CD4-positive, alpha-beta memory T cell (primary cell): ENCODE data around the gene TCERG1L. TPM values are rescaled to one million over a fixed set of nuclear protein-coding genes. Genes with fewer than 3 reads are reported as not detected.

ENCODE experiments used
- CTCF ChIA-PET: fragments of 350-600 bp; sonication (Branson Sonifier 250); formaldehyde crosslinking; loops from one replicate; lab custom pipeline; 2021; ENCODE audit warnings: inconsistent platforms; ENCODE audit not compliant: partially characterized antibody; lab: Charles Lee
- POLR2A ChIA-PET: fragments of 350-600 bp; sonication (Branson Sonifier 250); formaldehyde crosslinking; loops from one replicate; lab custom pipeline; 2021; ENCODE audit not compliant: partially characterized antibody; lab: Charles Lee
- DNase-seq, 5 donors: peaks; one replicate each; pipeline versions ENCODE4 v3.0.0 to v3.0.0-alpha.2; 2020 to 2022; ENCODE audit warnings: mixed read lengths in 1 of 5
- H3K27ac ChIP-seq: one replicate; pipeline ENCODE4 v1.7.0; 2013; ENCODE audit warnings: low read depth, low read length
- H3K27me3 ChIP-seq: 2 replicates; pipeline ENCODE4 v1.7.0; 2013; ENCODE audit warnings: mild to moderate bottlenecking, low read length, moderate library complexity; ENCODE audit not compliant: insufficient read depth
- H3K36me3 ChIP-seq: 2 replicates; pipeline ENCODE4 v1.7.0; 2013; ENCODE audit warnings: mild to moderate bottlenecking, low read length, moderate library complexity; ENCODE audit not compliant: insufficient read depth
- H3K4me1 ChIP-seq: 2 replicates; pipeline ENCODE4 v1.7.0; 2013; ENCODE audit warnings: mild to moderate bottlenecking, low read length, moderate library complexity; ENCODE audit not compliant: insufficient read depth
- H3K4me3 ChIP-seq, 2 donors: one replicate each; pipeline ENCODE4 v1.7.0; 2013; ENCODE audit warnings: low read length in 2 of 2, mild to moderate bottlenecking in 1 of 2
- H3K9me3 ChIP-seq, 2 donors: one replicate each; pipeline ENCODE4 v1.7.0; 2013; ENCODE audit warnings: low read length in 2 of 2, control low read depth in 1 of 2; ENCODE audit not compliant: control insufficient read depth in 1 of 2
- H3K27ac Mint-ChIP-seq, 7 donors: one replicate each; pipeline ENCODE4 v1.8.0; 2020 to 2021; ENCODE audit warnings: mixed read lengths in 7 of 7, mild to moderate bottlenecking in 6 of 7, inconsistent platforms in 3 of 7, moderate library complexity in 3 of 7
- H3K27me3 Mint-ChIP-seq, 2 donors: one replicate each; pipeline ENCODE4 v1.8.0; 2020 to 2021; ENCODE audit warnings: mixed read lengths in 2 of 2
- H3K36me3 Mint-ChIP-seq, 2 donors: one replicate each; pipeline ENCODE4 v1.8.0; 2020 to 2021; ENCODE audit warnings: mixed read lengths in 2 of 2, inconsistent platforms in 1 of 2, mild to moderate bottlenecking in 1 of 2
- H3K4me1 Mint-ChIP-seq, 4 donors: one replicate each; pipeline ENCODE4 v1.8.0; 2020 to 2021; ENCODE audit warnings: mixed read lengths in 4 of 4, mild to moderate bottlenecking in 1 of 4
- H3K4me3 Mint-ChIP-seq, 8 donors: one replicate each; pipeline ENCODE4 v1.8.0; 2020 to 2021; ENCODE audit warnings: mixed read lengths in 8 of 8, mild to moderate bottlenecking in 7 of 8, moderate library complexity in 6 of 8, inconsistent platforms in 3 of 8
- H3K9me3 Mint-ChIP-seq, 8 donors: one replicate each; pipeline ENCODE4 v1.8.0; 2020 to 2021; ENCODE audit warnings: mixed read lengths in 8 of 8, mild to moderate bottlenecking in 5 of 8, inconsistent platforms in 3 of 8, moderate library complexity in 1 of 8
- intact Hi-C: fragments of 100-400 bp; cut with micrococcal nuclease; formaldehyde crosslinking; loops from one replicate; pipeline ENCODE4 v1.15.1; 2023
- polyA plus RNA-seq, 2 donors: library from polyadenylated mRNA; unstranded; fragments of 300-500 nt; fragmentation: Illumina TruSeq; gene quantifications; one replicate each; pipeline ENCODE4 v1.2.3, GENCODE V29; 2021
- total RNA-seq, 2 experiments: library from RNA; stranded (reverse); gene quantifications; one replicate each; pipeline ENCODE4 v1.2.3, GENCODE V29; 2021

The TCERG1L gene
- total and polyA plus RNA-seq, 4 experiments from 2014 or later = not detected

DNA sequence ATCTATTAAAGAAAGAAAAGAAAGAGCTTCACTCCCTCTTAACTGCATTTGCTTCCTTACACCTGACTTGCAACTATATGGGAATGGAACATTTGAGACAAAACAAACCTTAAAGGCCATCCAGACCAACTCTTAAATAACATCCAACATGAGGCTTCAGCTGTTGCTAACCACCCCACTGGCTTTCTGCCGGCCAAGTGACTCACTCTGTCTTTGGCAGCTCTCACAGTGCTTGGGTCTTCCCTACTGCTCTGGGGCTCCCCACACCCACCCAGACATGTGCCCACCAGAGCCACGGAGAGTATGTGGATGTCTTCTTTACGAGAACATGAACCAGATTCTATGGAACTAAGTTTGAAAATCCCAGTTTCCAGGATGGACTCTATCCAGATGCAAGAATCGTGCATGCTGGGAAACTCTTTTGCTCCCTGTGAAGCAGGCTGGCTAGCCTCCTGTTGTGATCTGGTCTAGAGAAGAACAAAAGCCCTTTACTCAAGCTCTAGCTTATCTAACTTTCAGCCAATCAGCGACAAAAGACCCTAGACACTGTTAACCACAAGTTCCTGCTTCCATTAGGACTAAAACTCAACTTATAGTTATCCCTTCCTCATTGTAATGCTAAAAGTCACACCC, 245.7 kb downstream of the TCERG1L start:
- no peaks in the 10 kb centered on the region for H3K27me3 ChIP-seq
- H3K9me3 ChIP-seq = no peaks in the 10 kb centered on the region
- ChIA-PET CTCF (no interaction called here), POLR2A (no interaction called here)
- no peaks in the 10 kb centered on the region for H3K9me3 Mint-ChIP-seq
- H3K36me3 ChIP-seq = no peaks in the 10 kb centered on the region
- H3K27ac ChIP-seq = no peak overlapping the region
- no peaks in the 10 kb centered on the region for H3K4me1 Mint-ChIP-seq
- no peak overlapping the region for H3K27ac Mint-ChIP-seq
- no peak overlapping the region for H3K4me3 Mint-ChIP-seq
- peaks cover 0 to 2% of the 10 kb centered on the region in 2 donors for H3K27me3 Mint-ChIP-seq
- intact Hi-C loops = no loop called here
- H3K36me3 Mint-ChIP-seq = no peaks in the 10 kb centered on the region
- no peak overlapping the region for H3K4me3 ChIP-seq
- DNase-seq = no peak
- no peaks in the 10 kb centered on the region for H3K4me1 ChIP-seq

GRCh38 chr10:131063311-131063710, 248.2 kb downstream of the TCERG1L start:
- Histone ChIP-seq H3K27ac (no peak overlapping the region), H3K4me1 (no peaks in the 10 kb centered on the region), H3K36me3 (no peaks in the 10 kb centered on the region), H3K4me3 (no peak overlapping the region), H3K9me3 (no peaks in the 10 kb centered on the region), H3K27me3 (no peaks in the 10 kb centered on the region)
- no peak for DNase-seq
- Mint-ChIP-seq H3K27ac (no peak overlapping the region), H3K9me3 (peaks cover 0 to 11% (median 2%) of the 10 kb centered on the region in 8 donors), H3K4me1 (no peaks in the 10 kb centered on the region), H3K27me3 (peaks cover 0 to 2% of the 10 kb centered on the region in 2 donors), H3K4me3 (no peak overlapping the region), H3K36me3 (no peaks in the 10 kb centered on the region)
- CTCF ChIA-PET = no interaction called here
- POLR2A ChIA-PET = no interaction called here
- intact Hi-C loops = no loop called here

GRCh38 chr10:131062621-131063260, 248.8 kb downstream of the TCERG1L start:
- POLR2A ChIA-PET = no interaction called here
- intact Hi-C loops = no loop called here
- Mint-ChIP-seq H3K27ac (no peak overlapping the region), H3K36me3 (no peaks in the 10 kb centered on the region), H3K4me3 (no peak overlapping the region), H3K27me3 (peaks cover 0 to 2% of the 10 kb centered on the region in 2 donors), H3K9me3 (peaks cover 0 to 14% (median 2%) of the 10 kb centered on the region in 8 donors), H3K4me1 (no peaks in the 10 kb centered on the region)
- Histone ChIP-seq H3K9me3 (no peaks in the 10 kb centered on the region), H3K4me3 (no peak overlapping the region), H3K36me3 (no peaks in the 10 kb centered on the region), H3K27ac (no peak overlapping the region), H3K4me1 (no peaks in the 10 kb centered on the region), H3K27me3 (no peaks in the 10 kb centered on the region)
- DNase-seq = no peak
- CTCF ChIA-PET = no interaction called here

DNA sequence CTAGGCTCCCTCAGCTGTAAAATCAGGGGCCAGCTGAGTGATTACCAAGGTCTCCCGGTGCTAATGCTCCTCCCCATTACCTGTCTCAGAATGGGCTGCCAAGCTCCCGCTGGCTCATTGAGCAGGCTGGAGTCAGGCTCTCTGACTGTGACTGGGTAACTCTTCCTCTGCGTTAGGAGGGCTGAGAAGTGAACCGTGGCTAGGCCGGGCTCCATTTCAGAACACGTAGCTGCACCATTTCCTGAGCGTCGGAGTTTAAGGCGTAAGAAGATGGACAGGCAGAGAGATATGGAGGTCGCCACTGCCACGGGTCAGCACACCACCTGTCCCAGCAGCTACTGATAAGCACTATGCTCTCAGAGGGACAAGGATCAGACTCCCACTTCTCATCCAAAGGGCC, 250.3 kb downstream of the TCERG1L start:
- Mint-ChIP-seq H3K4me1 (no peaks in the 10 kb centered on the region), H3K27me3 (peaks cover 0 to 2% of the 10 kb centered on the region in 2 donors), H3K4me3 (no peak overlapping the region), H3K27ac (no peak overlapping the region), H3K9me3 (peaks cover 0 to 14% (median 2%) of the 10 kb centered on the region in 8 donors), H3K36me3 (no peaks in the 10 kb centered on the region)
- Histone ChIP-seq H3K4me3 (no peak overlapping the region), H3K9me3 (no peaks in the 10 kb centered on the region), H3K4me1 (no peaks in the 10 kb centered on the region), H3K27ac (no peak overlapping the region), H3K27me3 (no peaks in the 10 kb centered on the region), H3K36me3 (no peaks in the 10 kb centered on the region)
- no peak for DNase-seq
- ChIA-PET POLR2A (no interaction called here), CTCF (no interaction called here)
- intact Hi-C loops = no loop called here

GRCh38 chr10:131059881-131060280, 251.6 kb downstream of the TCERG1L start:
- H3K36me3 Mint-ChIP-seq = no peaks in the 10 kb centered on the region
- DNase-seq = no peak
- H3K27me3 Mint-ChIP-seq = peaks cover 0 to 2% of the 10 kb centered on the region in 2 donors
- H3K4me3 Mint-ChIP-seq = no peak overlapping the region
- no peak overlapping the region for H3K27ac ChIP-seq
- no peaks in the 10 kb centered on the region for H3K4me1 ChIP-seq
- no peaks in the 10 kb centered on the region for H3K4me1 Mint-ChIP-seq
- no peaks in the 10 kb centered on the region for H3K36me3 ChIP-seq
- CTCF ChIA-PET = no interaction called here
- no peak overlapping the region for H3K27ac Mint-ChIP-seq
- H3K9me3 Mint-ChIP-seq = peaks cover 0 to 14% (median 2%) of the 10 kb centered on the region in 8 donors
- intact Hi-C loops = no loop called here
- POLR2A ChIA-PET = no interaction called here
- H3K27me3 ChIP-seq = no peaks in the 10 kb centered on the region
- no peaks in the 10 kb centered on the region for H3K9me3 ChIP-seq
- H3K4me3 ChIP-seq = no peak overlapping the region

- intact Hi-C loops = no loop called here
- POLR2A ChIA-PET = no interaction called here
- Mint-ChIP-seq H3K9me3 (peaks cover 0 to 14% (median 2%) of the 10 kb centered on the region in 8 donors), H3K27ac (no peak overlapping the region), H3K36me3 (no peaks in the 10 kb centered on the region), H3K4me1 (no peaks in the 10 kb centered on the region), H3K27me3 (peaks cover 0 to 2% of the 10 kb centered on the region in 2 donors), H3K4me3 (no peak overlapping the region)
- DNase-seq = no peak
- no peaks in the 10 kb centered on the region for H3K4me1 ChIP-seq
- CTCF ChIA-PET = no interaction called here
- no peak overlapping the region for H3K27ac ChIP-seq
- no peaks in the 10 kb centered on the region for H3K9me3 ChIP-seq
- no peak overlapping the region for H3K4me3 ChIP-seq
- H3K36me3 ChIP-seq = no peaks in the 10 kb centered on the region
- H3K27me3 ChIP-seq = no peaks in the 10 kb centered on the region
Measured at GRCh38 chr10:131058799-131059198, 252.7 kb downstream of the TCERG1L start.

- intact Hi-C loops = no loop called here
- Histone ChIP-seq H3K4me3 (no peak overlapping the region), H3K9me3 (no peaks in the 10 kb centered on the region), H3K4me1 (no peaks in the 10 kb centered on the region), H3K27me3 (no peaks in the 10 kb centered on the region), H3K36me3 (no peaks in the 10 kb centered on the region), H3K27ac (no peak overlapping the region)
- no peaks in the 10 kb centered on the region for H3K27me3 Mint-ChIP-seq
- POLR2A ChIA-PET = no interaction called here
- H3K4me1 Mint-ChIP-seq = no peaks in the 10 kb centered on the region
- peaks cover 0 to 14% (median 2%) of the 10 kb centered on the region in 8 donors for H3K9me3 Mint-ChIP-seq
- no peak for DNase-seq
- H3K27ac Mint-ChIP-seq = no peak overlapping the region
- CTCF ChIA-PET = no interaction called here
- no peak overlapping the region for H3K4me3 Mint-ChIP-seq
- H3K36me3 Mint-ChIP-seq = no peaks in the 10 kb centered on the region
Measured at GRCh38 chr10:131056781-131057180, 254.7 kb downstream of the TCERG1L start.
